ENCODE measurements around the gene GMDS. TPM values are rescaled to one million over a fixed set of nuclear protein-coding genes. Genes with fewer than 3 reads are reported as not detected.

The GMDS gene
- total and polyA plus RNA-seq, 9 donors: 6.6 to 20.6 (median 11.0) TPM

- no peaks in the 10 kb centered on the region for H3K27me3 ChIP-seq
Observed at GRCh38 chr6:2061880-2062279, 183.5 kb downstream of the GMDS start.

GRCh38 chr6:2055911-2056310, 189.5 kb downstream of the GMDS start:
- Histone ChIP-seq H3K4me1 (ENCODE audit: insufficient read depth) (no peaks in the 10 kb centered on the region), H3K27ac (no peak overlapping the region), H3K9me3 (no peaks in the 10 kb centered on the region), H3K27me3 (no peaks in the 10 kb centered on the region), H3K4me3 (no peak overlapping the region), H3K36me3 (no peaks in the 10 kb centered on the region)
- intact Hi-C loops (cut with DNase I): no loop called here
- no peak for DNase-seq
- TF ChIP-seq, protein P1, sequence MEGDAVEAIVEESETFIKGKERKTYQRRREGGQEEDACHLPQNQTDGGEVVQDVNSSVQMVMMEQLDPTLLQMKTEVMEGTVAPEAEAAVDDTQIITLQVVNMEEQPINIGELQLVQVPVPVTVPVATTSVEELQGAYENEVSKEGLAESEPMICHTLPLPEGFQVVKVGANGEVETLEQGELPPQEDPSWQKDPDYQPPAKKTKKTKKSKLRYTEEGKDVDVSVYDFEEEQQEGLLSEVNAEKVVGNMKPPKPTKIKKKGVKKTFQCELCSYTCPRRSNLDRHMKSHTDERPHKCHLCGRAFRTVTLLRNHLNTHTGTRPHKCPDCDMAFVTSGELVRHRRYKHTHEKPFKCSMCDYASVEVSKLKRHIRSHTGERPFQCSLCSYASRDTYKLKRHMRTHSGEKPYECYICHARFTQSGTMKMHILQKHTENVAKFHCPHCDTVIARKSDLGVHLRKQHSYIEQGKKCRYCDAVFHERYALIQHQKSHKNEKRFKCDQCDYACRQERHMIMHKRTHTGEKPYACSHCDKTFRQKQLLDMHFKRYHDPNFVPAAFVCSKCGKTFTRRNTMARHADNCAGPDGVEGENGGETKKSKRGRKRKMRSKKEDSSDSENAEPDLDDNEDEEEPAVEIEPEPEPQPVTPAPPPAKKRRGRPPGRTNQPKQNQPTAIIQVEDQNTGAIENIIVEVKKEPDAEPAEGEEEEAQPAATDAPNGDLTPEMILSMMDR (IDR thresholded peaks at IDR 0.05): no peak
- TF ChIP-seq POLR2A (IDR thresholded peaks at IDR 0.05) (no peak), EP300 (IDR thresholded peaks at IDR 0.05) (no peak)

More at GRCh38 chr6:2061880-2062279, 183.5 kb downstream of the GMDS start:
- intact Hi-C loops (cut with DNase I): no loop called here
- no peaks in the 10 kb centered on the region for H3K9me3 ChIP-seq
- no peak for DNase-seq
- H3K36me3 ChIP-seq: no peaks in the 10 kb centered on the region
- H3K4me3 ChIP-seq: no peak overlapping the region
- H3K27ac ChIP-seq: no peak overlapping the region
- WGBS, 3 donors: 93 to 98% (median 96%) methylated on average over 3 of the region's 3 CpGs
- TF ChIP-seq, protein P1 (IDR thresholded peaks at IDR 0.05): no peak
- TF ChIP-seq EP300 (IDR thresholded peaks at IDR 0.05) (no peak), POLR2A (IDR thresholded peaks at IDR 0.05) (no peak)
- peaks cover 2% of the 10 kb centered on the region for H3K4me1 ChIP-seq (ENCODE audit: insufficient read depth)

DNA sequence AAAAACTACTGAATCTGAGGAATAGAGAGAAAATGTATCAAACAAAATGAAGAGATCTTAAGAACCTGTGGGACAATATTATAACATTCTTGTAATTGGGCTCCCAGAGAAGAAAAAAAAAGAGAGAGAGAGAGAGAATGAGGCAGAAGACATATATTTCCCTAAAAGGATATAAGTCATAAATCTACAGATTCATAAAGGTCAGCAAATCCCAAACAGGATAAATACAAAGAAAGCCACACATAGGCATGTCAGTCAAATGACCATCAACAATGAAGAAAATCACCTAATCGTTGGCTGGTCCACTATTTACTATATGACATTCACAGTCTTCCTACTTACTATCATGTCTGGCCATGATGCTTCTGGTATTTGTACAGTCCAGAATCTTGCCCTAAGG, 190.3 kb downstream of the GMDS start:
- DNase-seq: no peak
- WGBS, 3 donors: 86 to 93% (median 93%) methylated on average over 1 of the region's 1 CpG
- no peak overlapping the region for H3K27ac ChIP-seq
- H3K9me3 ChIP-seq: no peaks in the 10 kb centered on the region
- no peaks in the 10 kb centered on the region for H3K27me3 ChIP-seq
- H3K4me3 ChIP-seq: no peak overlapping the region
- TF ChIP-seq, protein P1 (IDR thresholded peaks at IDR 0.05): no peak
- TF ChIP-seq POLR2A (IDR thresholded peaks at IDR 0.05): no peak
- no peak for TF ChIP-seq EP300 (IDR thresholded peaks at IDR 0.05)
- no peaks in the 10 kb centered on the region for H3K36me3 ChIP-seq
- intact Hi-C loops (cut with DNase I): no loop called here
- no peaks in the 10 kb centered on the region for H3K4me1 ChIP-seq (ENCODE audit: insufficient read depth)

DNA sequence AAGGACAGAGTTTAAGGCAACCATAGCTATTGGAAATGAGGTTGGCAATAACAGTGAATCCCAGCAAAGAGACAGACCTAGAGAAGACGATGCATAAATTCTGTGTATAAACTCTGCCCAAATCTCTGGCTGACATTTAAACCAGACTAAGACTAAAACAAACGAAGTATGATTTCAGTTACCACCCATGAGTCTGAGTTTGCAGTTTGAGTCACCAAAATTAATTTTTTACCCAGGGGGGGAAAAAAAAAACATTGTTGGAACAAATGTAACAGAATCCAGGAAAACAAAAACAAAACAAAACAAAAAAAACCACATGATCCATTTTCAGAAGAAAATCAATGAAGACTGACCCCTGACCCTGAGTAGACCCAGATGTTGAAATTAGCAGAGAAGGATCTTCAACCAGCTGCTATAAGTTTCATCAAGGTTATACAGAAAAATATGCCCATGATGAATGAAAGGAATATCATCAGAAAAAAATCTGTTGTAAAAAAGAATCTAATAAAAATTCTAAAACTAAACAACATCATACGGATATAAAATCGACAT, 190.8 kb downstream of the GMDS start:
- Histone ChIP-seq H3K9me3 (no peaks in the 10 kb centered on the region), H3K36me3 (no peaks in the 10 kb centered on the region), H3K4me1 (ENCODE audit: insufficient read depth) (no peaks in the 10 kb centered on the region), H3K4me3 (no peak overlapping the region), H3K27ac (no peak overlapping the region), H3K27me3 (no peaks in the 10 kb centered on the region)
- TF ChIP-seq EP300 (IDR thresholded peaks at IDR 0.05): no peak
- TF ChIP-seq, protein P1 (IDR thresholded peaks at IDR 0.05): no peak
- no peak for TF ChIP-seq POLR2A (IDR thresholded peaks at IDR 0.05)
- WGBS, 3 donors: 83 to 93% (median 92%) methylated on average over 4 of the region's 4 CpGs
- intact Hi-C loops (cut with DNase I): no loop called here
- DNase-seq: no peak

All from ovary (tissue), 9 donors.